SIG-M5 treated with dmso at 0.1 percent for 504 hours (cell line): ENCODE measurements around the gene ATP5F1D.

Experiments used
- DNase-seq: peaks from one replicate; lab custom pipeline; 2025; ENCODE audit not compliant: unreplicated experiment; lab: John Stamatoyannopoulos, UW

ATP5F1D gene

DNA sequence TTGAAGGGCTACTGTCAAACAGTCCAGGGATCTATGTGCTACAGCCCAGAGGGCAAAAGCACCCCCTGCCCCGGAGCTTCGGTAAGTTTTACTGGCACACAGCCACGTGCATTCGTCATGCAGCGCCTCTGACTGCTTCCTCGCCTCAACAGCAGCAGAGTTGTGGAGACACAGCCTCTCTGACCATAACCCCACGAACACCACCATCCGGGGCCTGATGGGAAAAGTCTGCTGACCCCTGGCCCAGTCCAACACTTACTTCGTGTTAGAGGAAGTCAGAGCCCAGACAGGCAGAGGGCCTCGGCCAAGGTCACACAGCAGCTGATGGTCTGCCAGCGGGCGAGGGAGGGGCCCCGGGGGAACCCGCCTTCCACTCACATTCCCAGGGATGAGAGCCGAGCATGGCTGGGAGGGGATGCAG, 8.9 kb upstream of the ATP5F1D start:
- DNase-seq = no peak

DNA sequence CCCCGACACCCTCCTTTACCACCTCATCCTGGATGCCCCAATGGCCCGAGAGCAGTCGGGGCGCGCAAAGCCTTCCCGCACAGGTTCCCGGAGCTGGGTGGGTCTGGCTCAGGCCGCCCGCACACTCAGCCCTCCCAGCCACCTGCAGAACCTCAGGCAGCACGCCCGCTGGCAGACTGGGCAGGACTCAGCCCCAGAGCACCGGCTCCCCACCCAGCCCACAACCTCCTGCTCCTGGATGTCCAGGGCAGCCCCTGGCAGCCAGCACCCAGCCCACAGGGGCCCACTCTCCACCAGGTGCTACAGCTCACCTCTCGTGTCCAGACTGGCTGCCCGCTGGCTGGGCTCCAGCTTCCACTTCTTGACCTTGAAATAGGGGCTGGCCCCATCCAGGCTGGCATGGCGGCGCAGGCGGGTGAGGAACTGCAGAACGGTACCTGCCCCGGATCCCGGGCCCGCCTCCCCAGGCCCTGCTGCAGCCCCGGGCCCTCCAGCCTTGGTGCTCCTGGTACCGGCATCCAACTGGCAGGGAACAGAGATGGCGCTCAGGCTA, 8.4 kb upstream of the ATP5F1D start:
- no peak for DNase-seq

DNA sequence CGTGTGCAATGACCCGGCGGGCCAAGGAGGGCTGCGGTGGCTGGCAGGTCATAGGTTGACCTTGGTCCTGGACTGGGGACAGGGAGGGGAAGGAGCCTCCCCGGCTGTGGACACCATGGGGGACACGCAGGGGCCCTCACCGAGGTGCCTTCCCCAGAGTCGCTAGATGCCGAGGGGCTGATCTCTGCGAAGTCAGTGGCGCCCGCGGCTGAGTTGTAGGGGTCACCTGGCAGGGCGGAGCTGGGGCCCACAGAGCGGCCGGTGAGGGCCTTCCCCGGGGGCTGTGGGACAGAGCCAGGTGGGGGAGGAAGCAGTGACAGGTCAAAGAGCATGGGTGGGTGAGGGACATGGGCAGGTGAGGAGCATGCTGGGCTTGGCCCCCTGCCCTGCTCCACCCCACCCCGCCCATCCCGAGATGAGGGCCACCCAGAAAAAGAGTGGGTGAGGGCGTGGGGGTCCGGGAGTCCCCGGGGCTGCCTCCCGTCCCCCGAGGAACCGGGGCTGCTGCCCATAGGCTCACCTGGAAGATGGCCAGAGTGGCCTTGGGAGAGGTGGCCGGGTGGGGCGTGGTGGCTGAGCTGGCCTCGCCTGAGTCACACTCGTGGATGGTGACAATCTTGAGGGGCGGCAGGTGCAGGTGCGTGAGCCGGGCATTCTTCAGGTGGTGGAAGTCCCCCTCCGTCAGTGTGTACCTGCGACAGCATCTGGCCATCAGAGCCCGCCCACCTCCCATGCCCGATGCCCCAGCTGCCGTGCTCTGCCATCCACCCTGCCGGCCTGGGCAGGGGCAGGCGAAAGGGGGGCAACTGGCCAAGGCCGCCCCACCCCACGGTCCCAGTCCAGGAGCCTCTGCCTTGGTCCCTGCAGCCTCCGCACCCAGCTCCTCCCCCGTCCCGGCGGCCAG, 7.2 kb upstream of the ATP5F1D start:
- no peak for DNase-seq

DNA sequence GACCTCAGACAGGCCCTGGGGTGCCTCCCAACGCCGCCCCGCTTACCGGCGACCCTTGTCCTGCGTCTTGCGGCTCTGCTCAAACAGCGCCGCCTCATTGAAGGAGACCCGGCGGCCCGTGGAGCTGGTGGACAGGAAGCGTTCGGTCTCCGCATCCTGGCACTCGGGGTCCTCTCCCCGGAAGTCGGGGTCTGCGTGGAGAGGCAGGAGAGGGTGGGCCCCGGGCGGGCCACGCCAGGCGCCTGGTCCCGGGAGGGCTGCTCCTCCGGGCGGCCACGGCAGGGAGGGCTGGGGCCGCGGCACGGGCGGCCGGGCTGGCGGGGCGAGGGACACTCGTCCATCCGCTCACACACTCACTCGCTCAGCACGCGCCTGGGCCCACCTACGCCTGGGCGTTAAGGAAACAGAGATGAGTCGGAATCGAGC, 6.6 kb upstream of the ATP5F1D start:
- DNase-seq = no peak

DNA sequence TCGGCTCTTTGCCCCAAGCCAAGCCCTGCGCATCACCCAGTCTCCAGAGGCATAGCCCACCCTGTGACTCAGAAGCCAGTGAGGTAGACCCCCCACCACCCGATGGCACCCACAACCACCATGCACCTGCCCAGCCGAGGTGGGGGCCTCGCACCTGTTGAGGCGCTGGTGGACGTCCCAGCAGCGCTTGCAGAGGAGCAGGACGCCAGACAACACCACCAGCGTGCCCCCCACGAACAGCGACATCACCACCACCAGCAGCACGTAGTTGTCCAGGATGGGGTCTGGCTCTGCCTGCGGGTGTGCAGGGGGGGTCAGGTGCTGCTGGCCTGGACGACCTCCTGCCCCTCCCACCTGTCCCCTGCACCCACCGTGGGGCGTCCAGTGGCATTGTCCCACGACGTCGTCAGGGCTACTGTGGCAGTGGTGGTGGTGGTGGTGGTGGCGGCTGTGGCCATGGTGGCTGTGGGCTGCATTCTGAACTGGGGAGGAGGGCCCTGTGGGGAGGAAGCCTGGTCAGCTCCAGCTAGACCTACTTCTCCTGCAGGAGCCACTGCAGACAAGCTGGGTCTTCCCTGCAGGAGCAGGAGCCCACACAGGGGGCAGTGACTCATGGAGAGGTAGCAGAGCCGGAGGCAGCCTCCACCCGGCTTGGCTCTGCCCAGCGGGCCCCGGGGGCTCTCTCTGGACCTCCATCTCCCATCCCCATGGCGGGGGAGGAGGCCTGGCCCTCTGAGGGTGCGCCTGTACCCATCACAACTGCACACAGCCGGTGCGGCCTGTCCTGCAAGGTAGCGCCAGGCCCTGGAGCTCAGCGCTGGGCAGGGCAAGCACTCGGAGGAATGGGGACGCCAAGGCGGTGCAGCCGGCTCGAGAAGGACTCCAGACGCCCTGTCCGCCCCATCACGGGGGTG, 5.7 kb upstream of the ATP5F1D start:
- DNase-seq = no peak

DNA sequence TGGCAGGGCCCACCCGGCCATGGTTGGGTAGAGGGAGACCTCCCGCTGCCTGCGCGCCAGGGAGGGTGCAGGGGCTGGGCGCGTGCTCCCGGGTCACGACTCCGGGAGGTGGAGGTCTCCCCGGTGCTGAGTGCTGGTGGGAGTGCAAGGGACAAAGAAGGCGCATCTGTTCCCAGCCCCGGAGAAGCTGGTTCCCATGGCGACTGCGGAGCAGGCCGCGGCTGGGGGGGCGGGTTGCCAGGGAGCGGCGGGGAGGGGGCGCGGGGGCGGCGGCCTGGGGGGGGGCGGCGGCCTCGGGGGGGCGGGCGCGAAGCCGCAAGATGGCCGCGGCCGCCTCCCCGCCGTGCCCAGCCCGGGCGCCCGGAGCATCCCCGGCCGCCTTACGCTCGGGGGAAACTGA, 5.0 kb upstream of the ATP5F1D start:
- DNase-seq = no peak

DNA sequence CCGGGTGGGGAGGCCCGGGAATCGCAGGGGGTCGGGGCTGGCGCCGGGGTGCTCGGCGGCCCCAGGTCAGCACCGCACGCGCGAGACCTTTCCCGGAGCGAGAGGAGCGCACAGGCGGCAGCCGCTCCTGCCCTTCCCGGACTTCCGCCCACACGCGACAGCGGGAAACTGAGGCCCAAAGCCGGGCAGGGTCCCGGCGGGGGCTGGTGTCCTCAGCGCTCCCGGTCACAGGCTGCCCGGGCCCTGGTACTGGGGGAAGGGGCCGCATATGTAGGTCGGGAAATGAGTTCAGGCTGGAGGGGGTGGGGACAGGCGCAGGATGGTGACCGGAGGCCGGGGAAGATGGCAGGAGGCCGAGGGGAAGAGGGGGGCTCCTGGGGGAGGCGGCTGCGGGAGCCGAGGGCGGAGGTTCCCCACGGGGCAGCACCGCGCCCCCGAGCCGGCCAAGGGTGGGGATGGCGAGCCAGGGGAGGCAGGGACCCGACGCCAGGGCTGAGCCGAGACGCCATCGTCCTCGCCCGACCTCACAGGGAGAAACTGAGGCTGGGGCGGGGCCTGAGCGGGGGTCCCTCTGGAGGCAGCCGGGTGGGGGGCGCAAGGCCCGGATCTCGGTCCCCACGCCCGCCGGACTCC, 4.4 kb upstream of the ATP5F1D start:
- no peak for DNase-seq

DNA sequence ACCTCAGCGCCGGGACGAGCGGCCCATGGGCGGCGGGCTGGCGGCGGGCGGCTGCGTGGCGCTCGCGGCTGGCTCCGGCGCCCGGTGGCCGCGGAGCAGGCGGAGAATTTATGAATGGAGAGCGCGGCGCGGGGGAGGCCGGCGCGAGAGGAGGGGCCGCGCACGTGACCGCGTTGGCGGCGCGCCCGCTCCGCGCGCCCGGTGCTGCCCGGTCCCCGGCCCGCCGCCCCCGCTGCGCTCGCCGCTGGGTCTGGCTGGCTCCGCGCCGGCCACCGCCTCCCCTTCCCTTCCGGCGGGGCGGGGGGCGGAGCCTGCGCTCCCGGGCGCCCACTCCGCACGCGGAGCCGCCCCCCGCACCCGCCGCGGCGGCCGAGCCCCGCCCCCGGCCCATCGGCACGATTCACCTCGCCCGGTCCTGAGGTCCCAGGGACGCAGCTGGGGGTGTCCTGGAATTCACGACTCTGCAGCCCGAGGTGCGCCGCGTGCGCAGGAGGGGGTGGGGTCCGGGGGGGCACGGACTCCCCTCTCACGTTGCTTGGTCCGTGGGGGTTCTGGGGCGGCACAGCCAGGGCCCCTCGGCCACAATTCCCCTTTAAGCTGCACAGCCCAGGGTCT, 3.7 kb upstream of the ATP5F1D start, which contains the start of gene CBARP:
CBARP (minus strand) TSS at position 252 of the 615 bp plus-strand sequence. CDS start 1,905 bp downstream, outside the sequence.
- DNase-seq = no peak

DNA sequence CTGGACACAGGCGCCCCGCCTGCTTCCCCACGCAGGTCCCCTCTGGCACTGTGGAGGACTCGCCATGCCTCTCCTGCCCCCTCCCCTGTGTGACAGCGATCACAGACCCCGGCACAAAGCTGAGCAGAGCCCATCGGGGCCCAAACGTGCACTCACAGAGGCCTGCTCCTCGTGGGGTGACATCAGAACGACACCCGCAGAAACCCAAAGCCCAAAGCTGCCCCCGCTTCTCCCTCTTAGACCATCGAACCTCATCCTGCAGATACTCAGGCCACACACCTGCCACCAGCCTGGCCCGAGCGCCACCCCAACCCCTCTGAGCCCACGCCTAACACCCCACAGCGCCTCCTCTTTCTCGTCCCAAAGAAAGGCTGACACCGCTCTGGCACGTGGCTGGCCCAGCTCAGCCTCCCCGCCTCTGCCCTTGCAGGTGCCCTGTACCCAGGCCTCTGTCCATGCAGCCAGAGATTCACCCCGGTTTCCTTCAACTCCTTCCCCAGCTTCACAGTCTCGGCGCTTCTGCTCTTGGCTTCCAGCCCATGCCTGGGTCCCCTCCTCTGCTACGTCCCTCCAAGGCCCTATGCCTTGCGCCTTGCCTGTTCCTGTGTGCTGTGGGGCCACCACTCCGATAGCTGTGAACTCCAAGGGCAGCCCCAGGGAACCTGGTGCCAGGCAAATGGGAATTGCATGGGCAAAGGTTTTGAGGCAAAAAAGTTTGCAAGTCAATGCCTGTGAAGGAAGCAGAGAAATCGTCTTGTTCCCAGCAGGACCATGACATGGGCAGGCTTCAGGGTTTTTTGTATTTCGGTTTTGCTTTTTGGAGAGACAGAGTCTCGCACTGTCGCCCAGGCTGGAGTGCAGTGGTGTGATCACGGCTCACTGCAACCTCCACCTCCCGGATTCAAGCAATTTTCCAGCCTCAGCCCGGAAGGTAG, 2.9 kb upstream of the ATP5F1D start:
- no peak for DNase-seq

DNA sequence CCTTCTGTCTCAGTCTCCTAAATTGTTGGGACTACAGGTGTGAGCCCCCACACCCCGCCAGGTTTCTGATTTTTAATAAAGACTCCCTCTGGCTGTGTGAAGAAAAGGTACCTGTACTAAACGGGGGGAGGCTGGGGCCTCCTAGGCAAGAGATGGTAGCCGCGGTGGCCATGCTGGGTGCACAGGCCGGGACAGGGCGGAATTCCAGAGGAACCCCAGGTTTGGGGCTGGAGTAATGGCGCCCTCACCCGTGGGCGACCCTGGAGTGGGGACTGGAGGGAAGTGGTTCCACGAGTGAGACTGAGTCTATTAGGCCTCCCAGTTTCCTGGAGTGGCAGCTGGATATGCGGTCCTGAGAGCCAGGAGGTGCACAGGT, 2.1 kb upstream of the ATP5F1D start:
- no peak for DNase-seq

DNA sequence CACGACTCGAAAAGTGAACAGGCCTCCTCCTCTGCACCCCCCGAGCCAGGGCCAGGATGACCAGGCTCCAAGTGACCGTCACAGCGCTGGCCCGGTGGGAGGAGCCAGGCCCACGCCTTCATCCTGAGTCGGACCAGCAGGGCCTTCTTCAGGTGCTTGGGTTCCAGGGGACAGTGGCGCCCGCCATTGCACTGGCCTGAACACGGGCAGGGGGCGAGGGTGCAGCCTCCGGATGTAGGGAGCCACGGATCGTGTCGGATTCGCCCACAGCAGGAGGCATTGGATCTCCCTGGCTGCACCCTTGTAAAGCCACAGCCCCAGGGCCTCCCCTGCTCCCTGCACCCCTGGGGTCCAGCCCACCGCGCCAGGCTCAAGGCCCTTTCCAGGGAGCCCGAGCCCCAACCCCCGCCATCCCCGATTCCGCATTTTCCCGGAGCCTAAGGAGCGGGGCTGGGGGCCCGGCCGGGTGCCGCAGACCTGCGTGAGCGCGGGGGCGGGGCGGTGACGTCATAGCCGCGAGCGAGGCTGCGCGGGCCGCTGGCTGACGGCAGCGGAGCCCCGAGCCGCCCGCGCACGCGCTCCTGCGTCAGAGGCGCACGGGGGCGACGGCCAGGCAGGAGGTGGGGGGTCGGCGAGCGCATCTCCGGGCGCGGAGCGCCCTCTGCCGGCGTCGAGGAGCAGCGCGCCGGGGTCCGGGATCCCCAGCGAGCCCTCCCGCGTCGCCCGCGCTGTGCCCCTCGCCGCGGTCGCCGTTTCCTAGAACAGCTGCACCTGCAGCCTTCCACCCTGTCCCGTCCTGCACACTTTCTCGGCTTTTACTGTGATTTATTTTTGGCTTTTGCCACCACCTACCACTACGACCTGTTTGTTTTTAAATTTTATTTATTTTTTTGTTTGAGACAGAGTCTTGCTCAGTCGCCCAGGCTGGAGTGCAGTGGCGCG, 1.5 kb upstream of the ATP5F1D start:
- peak; percentile 79 for DNase-seq

DNA sequence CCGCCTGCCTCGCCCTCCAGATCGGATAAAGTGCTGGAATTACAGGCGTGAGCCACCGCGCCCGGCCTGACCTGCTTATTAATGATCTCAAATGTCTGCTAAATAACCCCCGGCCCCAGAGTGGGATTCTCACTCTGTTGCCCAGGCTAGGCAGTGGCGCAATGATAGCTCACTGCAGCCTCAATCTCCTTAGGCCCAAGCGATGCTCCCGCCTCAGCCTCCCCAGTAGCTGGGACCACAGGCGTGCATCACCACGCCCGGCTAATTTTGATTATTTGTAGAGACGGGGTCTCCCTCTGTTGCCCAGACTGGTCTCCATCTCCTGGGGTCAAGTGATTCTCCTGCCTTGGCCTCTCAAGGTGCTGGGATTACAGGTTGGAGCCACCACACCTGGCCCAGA, 626 bp upstream of the ATP5F1D start:
- DNase-seq = no peak

DNA sequence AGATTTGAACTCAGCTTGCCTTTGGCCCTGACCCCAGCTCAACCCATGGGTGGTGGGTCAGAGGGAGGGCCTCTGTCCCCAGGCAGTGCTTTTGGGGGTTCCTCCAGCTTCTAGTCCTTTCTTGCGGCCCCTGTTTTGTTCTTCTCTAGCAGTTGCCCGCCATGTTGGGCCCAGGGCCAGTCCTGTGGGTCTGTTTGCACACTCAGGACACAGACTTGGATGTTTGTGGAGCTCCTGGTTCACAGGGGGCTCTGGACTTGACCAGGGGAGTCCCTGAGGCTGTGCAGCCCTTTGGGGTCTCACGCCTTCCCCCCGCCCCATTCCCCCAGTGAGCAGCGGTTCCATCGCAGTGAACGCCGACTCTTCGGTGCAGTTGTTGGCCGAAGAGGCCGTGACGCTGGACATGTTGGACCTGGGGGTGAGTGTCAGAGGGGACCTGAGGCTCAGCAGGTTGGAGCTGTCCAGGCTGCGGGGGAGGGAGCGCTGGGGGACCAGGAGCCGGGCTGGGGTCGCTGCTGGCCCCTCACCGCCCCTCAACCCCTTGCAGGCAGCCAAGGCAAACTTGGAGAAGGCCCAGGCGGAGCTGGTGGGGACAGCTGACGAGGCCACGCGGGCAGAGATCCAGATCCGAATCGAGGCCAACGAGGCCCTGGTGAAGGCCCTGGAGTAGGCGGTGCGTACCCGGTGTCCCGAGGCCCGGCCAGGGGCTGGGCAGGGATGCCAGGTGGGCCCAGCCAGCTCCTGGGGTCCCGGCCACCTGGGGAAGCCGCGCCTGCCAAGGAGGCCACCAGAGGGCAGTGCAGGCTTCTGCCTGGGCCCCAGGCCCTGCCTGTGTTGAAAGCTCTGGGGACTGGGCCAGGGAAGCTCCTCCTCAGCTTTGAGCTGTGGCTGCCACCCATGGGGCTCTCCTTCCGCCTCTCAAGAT, 2.5 kb downstream of the ATP5F1D start:
- peak; percentile 70 for DNase-seq

DNA sequence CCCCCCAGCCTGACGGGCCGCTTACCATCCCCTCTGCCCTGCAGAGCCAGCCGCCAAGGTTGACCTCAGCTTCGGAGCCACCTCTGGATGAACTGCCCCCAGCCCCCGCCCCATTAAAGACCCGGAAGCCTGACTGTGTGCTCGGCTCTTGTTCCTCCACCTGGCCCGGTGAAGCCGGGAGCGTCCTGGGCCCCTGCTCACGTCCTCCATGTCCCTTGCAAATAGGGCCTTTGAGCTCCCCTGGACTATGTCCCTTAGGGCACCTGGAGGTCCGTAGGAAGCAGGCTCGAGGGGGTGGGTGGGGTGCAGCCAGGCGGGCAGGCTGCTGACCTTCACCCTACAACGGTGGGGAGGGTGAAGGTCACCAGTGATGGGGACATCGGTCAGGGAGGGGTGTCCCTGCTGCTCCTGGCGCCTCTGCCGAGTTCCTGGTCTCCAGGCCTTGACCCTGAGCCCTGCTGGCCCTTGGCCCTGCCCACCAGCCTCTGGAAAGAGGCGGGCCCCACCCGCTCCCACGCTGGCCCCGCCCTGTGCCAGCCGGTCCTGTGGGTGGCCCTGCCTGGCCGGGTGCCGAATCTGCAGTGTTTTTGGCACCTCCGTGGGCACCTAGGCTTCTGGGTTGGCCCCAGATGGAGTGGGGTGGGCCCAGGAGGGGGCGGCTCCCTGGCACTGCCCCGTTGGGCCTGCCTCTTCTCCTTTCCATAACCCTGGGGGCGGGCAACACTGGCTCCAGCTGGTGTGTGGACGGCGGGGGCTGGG, 3.3 kb downstream of the ATP5F1D start:
- no peak for DNase-seq

DNA sequence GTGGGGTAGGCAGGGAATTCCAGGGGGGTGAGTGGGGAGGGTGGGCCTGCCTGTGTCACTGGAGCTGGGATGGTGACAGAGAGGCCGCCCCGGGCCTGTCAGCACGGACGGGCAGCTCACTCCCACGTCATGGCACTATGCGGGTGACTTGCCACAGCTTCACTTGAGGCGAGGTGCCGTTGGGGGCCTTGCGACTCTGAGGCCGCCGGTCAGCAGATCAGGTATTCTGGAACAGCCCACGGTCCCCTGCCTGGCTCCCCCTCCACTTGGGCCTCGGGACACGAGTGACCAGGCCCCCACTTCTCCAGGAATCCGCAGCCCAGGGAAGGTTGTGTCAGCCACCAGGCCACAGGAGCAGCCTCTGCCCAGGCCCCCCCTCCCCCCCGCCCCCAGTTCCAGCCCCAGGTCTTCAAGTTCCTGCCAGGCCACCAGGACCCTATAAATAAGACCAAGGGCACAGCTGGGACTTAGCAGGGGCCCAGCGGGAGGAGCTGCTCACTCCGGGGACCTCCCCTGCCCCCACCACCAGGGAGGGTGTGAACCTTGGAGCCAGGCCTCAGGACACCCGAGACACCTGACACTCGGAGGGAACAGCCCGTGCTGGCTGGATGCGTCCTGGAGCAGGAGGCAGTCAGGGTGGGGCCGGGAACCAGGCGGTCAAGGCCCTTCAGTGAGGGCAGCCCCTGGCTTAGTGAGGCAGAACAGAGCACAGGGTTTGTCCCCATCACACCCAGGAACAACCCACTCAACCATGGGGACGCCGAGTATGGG, 4.1 kb downstream of the ATP5F1D start:
- DNase-seq = no peak
